ENCODE results near the gene HOXB3. TPM values are rescaled to one million over a fixed set of nuclear protein-coding genes. Genes with fewer than 3 reads are reported as not detected.
"Not testable (repeated sequence)": the region's sequence is repeated elsewhere in the genome, so short reads cannot be mapped to it uniquely, and the experiment has no call there.

The HOXB3 gene
- total and polyA plus RNA-seq, 2 donors (not counting 1 experiment from before 2014, with no cell fraction given), result 15.7 to 28.6 TPM

- Histone ChIP-seq H3K27ac (ENCODE audit: insufficient read depth, low read length) (no peak overlapping the region), H3K79me2 (ENCODE audit: control insufficient read depth, insufficient read depth, low read length) (no peaks in the 10 kb centered on the region), H3K4me2 (ENCODE audit: extremely low read depth, insufficient read depth, low read length) (no peak overlapping the region), H3K36me3 (ENCODE audit: control insufficient read depth, insufficient read depth, low read length) (no peaks in the 10 kb centered on the region), H3K4me1 (ENCODE audit: control insufficient read depth, extremely low read depth, insufficient read depth, low read length) (peaks cover 3% of the 10 kb centered on the region), H3K4me3 (replicated peaks in 1 of 4; ENCODE audit: control extremely low read depth in 1 of 4, insufficient read depth in 1 of 4, low read depth in 3 of 4, low read length in 4 of 4) (no peak overlapping the region), H3K27me3 (ENCODE audit: control insufficient read depth, insufficient read depth, low read length) (peaks cover 5% of the 10 kb centered on the region), H2AFZ (ENCODE audit: low read length) (no peak overlapping the region), H3K9me3 (ENCODE audit: control insufficient read depth, insufficient read depth, low read depth, low read length) (no peaks in the 10 kb centered on the region), H3K9ac (ENCODE audit: insufficient read depth, low read length) (no peak overlapping the region), H4K20me1 (ENCODE audit: control insufficient read depth, extremely low read depth, insufficient read depth, low read length) (no peaks in the 10 kb centered on the region)
- DNase-seq (ENCODE audit: low read depth in 2 of 2), result no peak
- TF ChIP-seq EZH2 (IDR thresholded peaks at IDR 0.05; ENCODE audit: low read length, missing control alignments) (no peak), CTCF (conservative IDR thresholded peaks at IDR 0.05 in 1 of 2, IDR thresholded peaks at IDR 0.05 in 1 of 2; ENCODE audit: low read depth in 1 of 2, low read length in 2 of 2) (no peak)
These were observed 79.7 kb downstream of the HOXB3 start for GRCh38 chr17:48510381-48510760.

GRCh38 chr17:48509708-48510107, 80.3 kb downstream of the HOXB3 start:
- H3K79me2 ChIP-seq (ENCODE audit: control insufficient read depth, insufficient read depth, low read length); H4K20me1 ChIP-seq (ENCODE audit: control insufficient read depth, extremely low read depth, insufficient read depth, low read length); H3K4me1 ChIP-seq (ENCODE audit: control insufficient read depth, extremely low read depth, insufficient read depth, low read length); H3K4me3 ChIP-seq (replicated peaks in 1 of 4; ENCODE audit: control extremely low read depth in 1 of 4, insufficient read depth in 1 of 4, low read depth in 3 of 4, low read length in 4 of 4); H3K36me3 ChIP-seq (ENCODE audit: control insufficient read depth, insufficient read depth, low read length); H2AFZ ChIP-seq (ENCODE audit: low read length); H3K4me2 ChIP-seq (ENCODE audit: extremely low read depth, insufficient read depth, low read length); H3K9ac ChIP-seq (ENCODE audit: insufficient read depth, low read length); DNase-seq (ENCODE audit: low read depth in 2 of 2); H3K27ac ChIP-seq (ENCODE audit: insufficient read depth, low read length); H3K27me3 ChIP-seq (ENCODE audit: control insufficient read depth, insufficient read depth, low read length); H3K9me3 ChIP-seq (ENCODE audit: control insufficient read depth, insufficient read depth, low read depth, low read length): not testable (repeated sequence)

- Histone ChIP-seq H3K27ac (ENCODE audit: insufficient read depth, low read length) (no peak overlapping the region), H3K36me3 (ENCODE audit: control insufficient read depth, insufficient read depth, low read length) (no peaks in the 10 kb centered on the region), H3K27me3 (ENCODE audit: control insufficient read depth, insufficient read depth, low read length) (no peaks in the 10 kb centered on the region), H3K79me2 (ENCODE audit: control insufficient read depth, insufficient read depth, low read length) (no peaks in the 10 kb centered on the region), H3K4me1 (ENCODE audit: control insufficient read depth, extremely low read depth, insufficient read depth, low read length) (peaks cover 3% of the 10 kb centered on the region), H3K9me3 (ENCODE audit: control insufficient read depth, insufficient read depth, low read depth, low read length) (no peaks in the 10 kb centered on the region), H2AFZ (ENCODE audit: low read length) (no peak overlapping the region), H4K20me1 (ENCODE audit: control insufficient read depth, extremely low read depth, insufficient read depth, low read length) (no peaks in the 10 kb centered on the region), H3K9ac (ENCODE audit: insufficient read depth, low read length) (no peak overlapping the region), H3K4me2 (ENCODE audit: extremely low read depth, insufficient read depth, low read length) (no peak overlapping the region), H3K4me3 (replicated peaks in 1 of 4; ENCODE audit: control extremely low read depth in 1 of 4, insufficient read depth in 1 of 4, low read depth in 3 of 4, low read length in 4 of 4) (no peak overlapping the region)
- no peak for DNase-seq (ENCODE audit: low read depth in 2 of 2)
- TF ChIP-seq CTCF (conservative IDR thresholded peaks at IDR 0.05 in 1 of 2, IDR thresholded peaks at IDR 0.05 in 1 of 2; ENCODE audit: low read depth in 1 of 2, low read length in 2 of 2), result peak in 1 of 2 donors; percentile 25
- no peak for TF ChIP-seq EZH2 (IDR thresholded peaks at IDR 0.05; ENCODE audit: low read length, missing control alignments)
These were observed 83.8 kb downstream of the HOXB3 start for GRCh38 chr17:48506246-48506645.

Data from fibroblast of lung (primary cell).